Activated T-cell treated with anti-CD3 and anti-CD28 coated beads for 1 hour (primary cell): ENCODE data around the gene DENND1A.
"Not testable (repeated sequence)": the region's sequence is repeated elsewhere in the genome, so short reads cannot be mapped to it uniquely, and the experiment has no call there.

Experiments
- DNase-seq: peaks from one replicate; pipeline ENCODE4 v3.0.0-alpha.2; 2020; ENCODE audit warnings: low read depth

Gene DENND1A

DNA sequence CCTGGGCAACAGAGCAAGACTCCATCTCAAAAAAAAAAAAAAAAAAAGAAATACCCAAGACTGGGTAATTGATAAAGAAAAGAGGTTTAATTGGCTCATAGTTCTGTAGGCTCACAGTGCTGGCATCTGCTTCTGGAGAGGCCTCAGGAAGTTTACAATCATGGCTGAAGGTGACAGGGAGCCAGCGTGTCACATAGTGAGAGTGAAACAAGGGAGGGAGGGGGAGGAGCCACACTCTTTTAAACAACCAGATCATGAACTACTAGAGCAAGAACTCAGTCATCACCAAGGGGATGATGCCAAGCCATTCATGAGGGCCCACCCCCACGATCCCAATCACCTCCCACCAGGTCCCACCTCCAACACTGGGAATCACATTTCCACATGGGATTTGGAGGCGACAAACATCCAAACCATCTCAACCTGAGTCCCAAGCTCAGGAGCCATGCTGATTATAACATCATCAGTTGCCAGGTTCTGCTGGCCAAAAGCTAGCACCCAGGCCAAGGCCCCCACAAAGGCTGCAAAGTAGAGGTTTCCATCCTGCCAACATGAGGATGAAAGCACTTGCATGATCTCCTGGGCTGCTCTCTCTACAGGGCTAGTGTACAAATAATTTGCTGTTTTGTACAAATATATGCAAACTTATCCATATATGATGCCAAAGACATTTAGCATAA lies 15.3 kb downstream of the DENND1A start:
- no peak for DNase-seq

DNA sequence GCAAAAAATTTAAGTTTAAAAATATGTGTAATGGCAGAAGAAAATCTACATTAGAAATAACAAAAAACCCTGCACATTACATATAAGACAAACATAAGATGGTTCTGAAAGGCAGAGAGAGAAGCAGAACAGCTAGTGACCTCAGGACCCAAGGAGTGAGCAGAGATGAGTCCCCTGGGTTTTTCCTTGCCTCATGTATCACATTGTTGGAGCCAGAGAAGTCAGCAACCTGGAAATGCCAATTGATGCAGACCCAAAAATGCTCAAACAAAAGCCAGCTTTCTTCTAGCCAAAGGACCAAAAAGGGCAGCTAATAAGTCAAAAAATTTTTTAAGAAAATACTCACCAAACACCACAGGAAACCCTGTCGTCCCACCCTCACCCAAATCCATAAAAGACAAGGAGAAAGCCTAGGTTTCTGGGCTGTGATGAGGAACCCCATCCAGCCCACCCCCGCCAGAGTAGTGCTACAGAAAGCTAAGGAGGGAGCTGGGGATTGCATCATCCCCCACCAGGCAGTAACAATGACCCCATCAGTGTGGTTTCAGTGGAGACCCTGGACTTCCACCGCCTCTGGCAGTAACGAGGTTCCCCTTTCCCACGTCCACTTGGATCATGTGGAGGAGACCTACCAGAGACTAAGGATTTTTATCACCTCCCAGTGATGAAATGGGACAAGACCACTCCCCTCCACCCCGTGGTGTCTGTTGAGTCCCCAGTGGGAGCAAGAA lies 17.6 kb downstream of the DENND1A start:
- DNase-seq, result no peak

DNA sequence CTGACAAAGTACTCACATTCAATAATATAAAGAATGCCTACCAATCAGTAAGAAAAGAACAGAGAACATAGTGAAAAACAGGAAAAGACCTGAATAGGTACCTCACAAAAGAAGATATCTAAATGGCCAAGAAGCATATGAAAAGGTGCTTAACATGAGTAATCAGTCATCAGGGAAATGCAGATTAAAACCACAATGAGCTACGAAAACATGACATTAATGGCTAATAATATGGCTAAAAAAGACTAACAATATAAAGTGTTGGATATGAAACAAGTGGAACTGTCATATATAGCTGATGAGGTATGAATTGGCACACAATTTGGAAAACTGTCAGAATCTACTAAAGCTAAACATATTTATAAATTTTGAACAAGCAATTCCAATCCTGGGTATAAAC lies 18.9 kb downstream of the DENND1A start:
- DNase-seq, result no peak

DNA sequence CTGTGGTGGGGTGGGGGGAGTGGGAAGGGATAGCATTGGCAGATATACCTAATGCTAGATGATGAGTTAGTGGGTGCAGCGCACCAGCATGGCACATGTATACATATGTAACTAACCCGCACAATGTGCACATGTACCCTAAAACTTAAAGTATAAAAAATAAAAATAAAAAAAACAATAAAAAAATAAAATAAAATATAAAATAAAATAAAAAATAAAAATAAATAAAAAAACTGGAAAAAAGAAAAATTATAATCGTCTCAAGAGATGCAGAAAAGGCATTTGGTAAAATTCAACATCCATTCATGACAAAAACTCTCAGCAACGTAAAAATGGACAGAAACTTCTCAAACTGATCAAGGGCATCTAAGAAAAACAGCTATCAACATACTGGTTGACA lies 20.7 kb downstream of the DENND1A start:
- DNase-seq, result not testable (repeated sequence)

DNA sequence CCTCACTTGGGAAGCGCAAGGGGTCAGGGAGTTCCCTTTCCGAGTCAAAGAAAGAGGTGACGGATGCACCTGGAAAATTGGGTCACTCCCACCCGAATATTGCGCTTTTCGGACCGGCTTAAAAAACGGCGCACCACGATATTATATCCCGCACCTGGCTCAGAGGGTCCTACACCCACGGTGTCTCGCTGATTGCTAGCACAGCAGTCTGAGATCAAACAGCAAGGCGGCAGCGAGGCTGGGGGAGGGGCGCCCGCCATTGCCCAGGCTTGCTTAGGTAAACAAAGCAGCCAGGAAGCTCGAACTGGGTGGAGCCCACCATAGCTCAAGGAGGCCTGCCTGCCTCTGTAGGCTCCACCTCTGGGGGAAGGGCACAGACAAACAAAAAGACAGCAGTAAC lies 26.4 kb downstream of the DENND1A start:
- DNase-seq, result not testable (repeated sequence)

DNA sequence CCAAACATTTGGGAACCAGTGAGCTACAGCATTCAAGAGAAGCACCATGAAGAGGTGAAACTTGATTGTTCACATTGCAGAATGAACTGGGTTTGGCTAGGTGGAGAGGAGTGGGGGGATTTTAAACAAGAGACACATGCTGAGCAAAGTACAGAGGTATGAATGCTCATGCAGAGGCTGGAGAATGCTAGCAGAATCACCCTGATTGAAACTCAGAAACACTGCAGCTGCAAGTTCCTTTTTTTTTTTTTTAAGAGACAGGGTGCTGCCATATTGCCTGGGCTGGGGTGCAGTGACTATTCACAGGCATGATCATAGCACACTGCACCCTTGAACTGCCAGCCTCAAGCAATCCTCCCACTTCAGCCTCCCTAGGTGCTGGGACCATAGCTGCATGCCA lies 35.1 kb downstream of the DENND1A start:
- DNase-seq, result no peak

DNA sequence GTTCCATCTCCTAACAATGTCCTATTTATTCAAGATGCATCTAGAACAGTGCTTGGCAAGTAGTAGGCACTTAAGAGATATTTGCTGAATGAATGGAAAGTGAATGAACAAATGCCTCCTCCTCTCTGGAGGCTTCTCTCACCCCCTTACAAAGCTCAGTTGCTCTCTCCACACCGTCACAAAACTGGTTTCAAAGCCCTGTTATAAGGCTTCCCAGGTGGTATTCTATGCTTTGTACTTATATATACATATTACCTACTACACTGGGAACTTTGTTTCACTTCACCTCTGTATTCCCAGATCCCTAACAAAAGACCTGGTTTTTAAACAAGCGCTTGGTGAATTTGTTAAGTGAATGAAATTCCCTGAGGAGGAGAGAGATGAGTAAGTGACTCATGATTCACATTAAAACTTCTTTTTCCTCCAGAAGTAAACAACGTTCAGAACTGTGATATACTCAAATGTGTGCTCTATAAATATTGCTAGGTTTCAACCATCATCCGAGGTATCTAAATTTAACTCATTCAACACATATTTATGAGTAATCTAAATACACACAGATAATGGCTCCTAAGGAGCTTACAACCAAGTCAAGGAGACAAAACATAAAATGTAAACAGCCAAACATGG lies 36.0 kb downstream of the DENND1A start:
- no peak for DNase-seq

DNA sequence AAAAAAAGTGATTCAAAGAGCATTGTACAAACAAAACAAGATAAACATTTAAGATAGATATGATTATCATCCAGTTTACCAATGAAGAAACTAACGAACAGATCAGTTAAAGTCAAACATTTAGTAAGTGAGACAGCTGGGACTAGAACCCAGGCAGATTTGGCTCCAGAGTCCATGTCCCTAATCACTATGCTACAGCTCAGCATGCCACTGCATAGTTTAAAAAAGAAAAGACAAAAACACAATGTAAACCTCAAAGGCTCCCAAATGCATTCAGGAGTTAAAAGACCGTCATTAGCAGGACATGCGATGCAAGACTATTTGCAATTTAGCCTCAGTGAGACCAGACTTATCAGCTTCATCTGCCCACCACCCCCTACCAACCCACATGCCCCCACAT lies 36.8 kb downstream of the DENND1A start:
- DNase-seq, result no peak

DNA sequence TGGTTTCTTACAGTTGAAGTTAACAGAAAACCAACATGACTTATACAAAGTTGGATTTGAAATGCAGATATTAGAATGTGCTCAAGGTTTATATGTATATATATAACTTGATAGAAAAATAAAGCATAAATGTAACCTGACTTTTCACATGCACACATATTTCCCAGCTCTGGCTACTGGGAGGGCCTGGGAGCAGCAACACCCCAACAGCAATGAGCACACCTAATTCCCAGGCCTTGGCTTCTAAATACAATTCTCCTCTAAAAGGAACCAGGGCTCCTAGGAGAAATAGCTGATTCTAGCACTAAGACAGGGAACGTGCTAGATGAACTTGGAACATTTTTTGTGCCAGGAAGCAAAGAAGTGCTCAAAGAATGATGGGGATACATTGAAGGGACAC lies 42.1 kb downstream of the DENND1A start:
- DNase-seq, result no peak

DNA sequence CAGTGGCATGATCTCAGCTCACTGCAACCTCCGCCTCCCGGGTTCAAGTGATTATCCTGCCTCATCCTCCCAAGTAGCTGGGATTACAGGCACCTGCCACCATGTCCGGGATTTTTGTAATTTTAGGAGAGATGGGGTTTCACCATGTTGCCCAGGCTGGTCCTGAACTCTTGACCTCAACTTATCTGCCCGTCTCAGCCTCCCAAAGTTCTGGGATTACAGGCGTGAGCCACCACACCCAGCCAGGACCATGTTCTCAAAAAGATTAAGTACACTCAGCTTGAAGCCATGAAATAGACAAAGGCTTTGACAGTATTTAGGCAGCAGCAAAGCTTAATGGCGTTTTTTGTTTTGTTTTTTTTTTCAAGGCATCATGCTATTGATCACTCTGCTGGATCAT lies 44.1 kb downstream of the DENND1A start:
- not testable (repeated sequence) for DNase-seq

DNA sequence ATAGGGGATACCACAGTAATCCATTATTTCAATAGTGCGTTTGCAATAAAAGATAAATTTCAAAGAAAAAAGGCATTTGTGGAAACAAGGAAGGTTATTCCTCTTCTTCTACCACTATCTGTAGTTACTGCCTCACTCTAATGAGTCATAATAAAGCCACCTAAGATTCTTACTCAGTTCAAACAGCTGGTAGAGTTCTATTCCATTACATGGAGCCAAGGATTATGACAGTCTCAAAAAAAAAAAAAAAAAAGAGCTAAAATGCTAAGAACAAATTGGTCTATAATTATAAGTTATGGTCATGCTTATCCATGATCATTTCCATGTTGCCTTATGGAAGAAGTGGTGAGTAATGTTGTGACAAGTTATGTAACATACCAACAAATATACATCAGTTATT lies 46.3 kb downstream of the DENND1A start:
- DNase-seq, result no peak

DNA sequence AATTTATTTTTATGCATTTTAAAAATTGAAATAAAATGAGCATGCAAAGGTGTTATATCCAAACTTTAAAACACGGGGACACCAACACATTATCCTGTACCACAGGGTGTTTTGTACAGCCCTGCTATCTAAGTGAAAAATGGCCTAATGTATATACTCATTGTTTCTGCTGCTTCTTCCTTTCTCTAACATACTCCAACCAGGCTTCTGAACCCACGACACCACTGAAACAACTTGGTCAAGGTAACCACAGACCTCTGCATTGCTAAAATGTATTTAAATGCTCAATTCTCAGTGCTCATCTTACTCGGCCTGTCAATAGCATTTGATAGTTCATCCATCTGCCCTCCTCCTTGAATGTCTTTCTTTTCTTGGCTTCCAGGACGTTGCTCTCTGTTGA lies 48.3 kb downstream of the DENND1A start:
- no peak for DNase-seq

DNA sequence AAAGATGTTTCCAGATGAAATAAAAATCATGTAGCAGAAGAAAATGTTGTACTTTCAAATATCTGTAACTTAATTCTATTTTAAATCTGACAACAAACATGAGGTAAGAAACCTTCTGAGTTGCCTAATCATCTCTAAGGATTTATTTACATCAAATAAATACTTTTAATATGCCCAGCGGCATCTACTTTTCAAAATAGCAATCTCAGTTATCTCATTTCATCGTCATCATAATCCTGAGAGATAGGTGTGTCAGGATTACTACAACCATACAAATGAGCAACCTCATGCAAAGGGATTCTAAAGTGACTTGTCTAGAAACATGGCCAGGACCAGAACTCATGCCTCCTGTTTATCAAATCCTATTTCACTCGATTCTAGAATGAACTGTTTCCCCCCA lies 49.5 kb downstream of the DENND1A start:
- DNase-seq, result no peak

DNA sequence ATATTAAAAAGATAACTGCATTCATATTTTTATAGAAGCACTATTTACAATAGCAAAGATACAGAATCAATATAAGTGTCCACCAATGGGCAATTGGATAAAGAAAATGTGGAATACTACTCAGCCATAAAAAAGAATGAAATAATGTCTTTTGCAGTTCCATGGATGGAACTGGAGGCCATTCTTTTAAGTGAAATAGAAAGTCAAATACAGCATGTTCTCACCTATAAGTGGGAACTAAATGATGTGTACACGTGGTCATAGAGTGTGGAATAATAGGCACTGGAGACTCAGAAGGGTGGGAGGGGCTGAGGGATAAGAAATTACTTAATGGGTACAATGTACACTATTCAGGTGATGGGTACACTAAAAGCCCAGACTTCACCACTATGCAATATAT lies 53.2 kb downstream of the DENND1A start:
- DNase-seq, result no peak

DNA sequence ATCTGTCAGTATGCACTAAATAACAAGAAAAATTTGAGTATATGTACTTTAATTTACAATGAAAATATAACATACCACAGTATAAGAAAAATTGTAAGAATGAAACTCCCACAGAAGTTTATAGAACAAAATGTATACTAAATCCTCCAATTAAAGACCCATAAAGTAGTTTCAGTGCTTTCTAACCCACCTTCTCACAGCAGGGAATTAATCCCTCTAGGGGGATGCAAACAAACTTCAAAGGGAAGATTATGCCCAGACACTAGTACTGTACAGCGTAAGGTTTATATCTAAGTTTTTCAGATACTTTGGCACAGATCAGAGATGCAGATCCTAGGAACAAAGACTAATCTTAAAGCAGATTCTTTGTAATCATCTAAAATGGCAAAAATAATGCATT lies 57.2 kb downstream of the DENND1A start:
- DNase-seq, result no peak

DNA sequence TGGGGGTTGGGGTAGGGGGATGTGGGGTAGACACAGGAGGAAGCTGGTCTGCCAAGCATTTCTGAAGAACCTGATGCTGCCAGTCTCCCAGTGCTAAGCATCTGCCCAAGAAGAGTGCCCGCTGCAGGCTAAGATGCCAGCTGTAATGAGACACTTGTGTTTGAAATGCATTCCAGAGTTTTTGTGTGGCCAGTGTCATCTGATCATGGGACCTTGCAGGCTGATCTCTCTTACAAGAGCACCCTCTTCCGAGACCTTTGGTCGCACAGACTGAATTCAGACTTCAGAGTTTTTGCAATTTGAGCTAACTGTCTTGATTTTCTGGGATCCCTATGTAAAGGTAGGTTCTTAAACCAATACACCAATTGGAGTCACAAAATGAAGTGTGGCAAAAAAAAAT lies 58.1 kb downstream of the DENND1A start:
- no peak for DNase-seq

DNA sequence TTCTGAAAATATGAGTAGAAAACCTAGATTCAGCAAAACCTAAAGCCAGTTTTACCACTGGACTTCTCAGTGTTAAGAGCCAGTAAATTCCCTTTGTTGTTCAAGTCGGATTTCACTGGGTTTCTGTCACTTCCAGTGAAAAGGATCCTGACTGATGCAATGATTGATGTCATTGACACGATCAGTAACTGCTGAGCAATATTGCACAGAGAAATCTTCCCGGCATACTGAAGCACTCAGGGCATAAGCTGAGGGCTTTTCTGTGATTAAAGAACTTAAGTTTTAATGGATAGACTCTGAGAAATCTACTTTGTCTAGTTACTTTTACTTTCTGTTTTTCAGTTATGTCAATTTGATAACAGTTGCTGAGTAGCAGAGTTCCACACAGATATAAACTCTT lies 61.9 kb downstream of the DENND1A start:
- no peak for DNase-seq

DNA sequence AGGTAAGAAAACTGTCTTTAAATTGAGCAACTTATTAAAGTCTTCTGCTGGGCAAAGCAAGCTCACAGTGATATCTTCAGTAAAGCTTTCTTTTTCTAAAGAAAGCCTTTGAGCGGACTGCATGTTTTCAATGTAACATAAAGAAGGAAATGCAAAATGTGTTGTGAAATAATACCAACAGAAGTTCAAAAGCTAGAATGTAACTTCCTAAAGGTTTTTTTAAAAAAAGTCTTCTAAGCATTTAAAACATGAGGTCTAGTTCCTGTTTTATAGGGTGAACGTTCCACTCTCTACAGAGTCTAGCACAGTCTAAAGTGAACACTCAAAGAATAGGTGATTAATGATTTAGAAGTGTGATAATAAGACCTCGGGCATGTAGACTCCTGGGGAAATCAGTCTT lies 62.9 kb downstream of the DENND1A start:
- DNase-seq, result no peak

DNA sequence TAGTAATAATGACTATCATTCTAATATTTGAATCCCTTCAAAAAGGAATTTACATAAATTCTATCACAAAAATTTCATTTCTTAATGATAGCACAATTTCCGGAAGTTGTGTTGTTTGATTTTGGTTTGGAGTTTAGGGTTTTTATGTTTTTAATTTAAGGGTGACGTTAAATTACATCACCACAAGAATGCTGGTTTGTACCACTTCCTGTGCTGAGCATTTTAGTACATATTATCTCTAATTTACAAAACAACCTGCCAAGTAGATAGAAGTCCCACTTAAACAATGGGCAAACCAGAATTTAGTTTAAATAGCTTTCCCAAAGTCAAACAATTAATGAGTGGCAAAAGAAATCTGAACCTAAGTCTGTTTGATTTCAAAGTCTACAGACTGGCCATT lies 63.4 kb downstream of the DENND1A start:
- no peak for DNase-seq

DNA sequence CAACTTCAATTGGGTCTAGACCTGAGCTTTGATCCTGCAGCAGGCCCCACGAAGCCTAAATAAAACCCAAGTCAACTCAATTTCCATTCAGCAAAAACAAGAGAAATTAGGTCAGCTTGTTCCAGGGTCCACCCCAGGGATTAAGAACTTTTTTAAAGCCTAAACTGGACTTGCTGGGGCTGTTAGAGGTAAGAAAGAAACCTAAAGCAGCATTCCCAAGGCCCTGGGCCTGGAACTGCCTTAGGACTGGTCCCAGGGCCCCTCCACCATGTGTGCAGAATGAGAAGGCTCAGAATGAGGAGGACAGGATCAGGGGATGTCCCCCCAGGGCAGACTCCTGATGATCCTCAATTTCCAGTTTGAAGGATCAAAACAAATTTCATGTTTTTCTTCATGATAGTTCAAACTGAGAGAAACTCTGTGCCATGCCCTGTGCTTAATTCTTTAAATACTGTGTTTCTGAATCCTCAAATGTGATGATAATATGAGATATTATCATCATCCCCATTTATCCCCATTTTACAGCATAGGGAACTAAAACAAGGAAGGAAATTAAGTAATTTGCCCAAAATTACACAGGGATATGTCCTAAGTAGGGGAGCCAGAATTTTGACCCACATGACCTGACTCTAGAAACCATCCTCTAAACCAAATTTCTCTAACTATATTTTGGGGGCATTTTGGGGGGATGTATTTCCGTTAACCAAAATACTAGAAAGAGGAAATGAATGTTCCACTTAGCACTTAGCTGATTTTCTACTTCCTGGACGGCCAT lies 64.5 kb downstream of the DENND1A start:
- DNase-seq, result no peak

DNA sequence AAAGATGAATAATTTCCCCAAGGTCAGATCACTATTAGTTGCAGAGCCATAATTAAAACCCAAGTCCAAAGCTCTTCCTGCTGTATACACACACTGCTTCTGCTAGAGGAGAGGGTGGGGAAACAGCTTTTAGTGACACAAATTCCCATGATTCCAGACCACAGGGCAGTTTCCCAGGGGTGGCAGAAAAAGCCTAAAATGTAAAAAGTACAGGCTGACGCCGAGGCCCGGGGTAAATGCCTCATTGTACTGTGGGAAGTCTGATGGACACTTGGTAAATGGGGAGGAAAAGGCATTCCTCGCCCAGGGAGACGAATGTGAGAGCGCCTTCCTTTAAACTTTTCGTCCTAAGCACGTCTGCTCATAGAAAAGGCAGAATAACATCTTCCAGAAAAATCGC lies 65.7 kb downstream of the DENND1A start:
- no peak for DNase-seq

DNA sequence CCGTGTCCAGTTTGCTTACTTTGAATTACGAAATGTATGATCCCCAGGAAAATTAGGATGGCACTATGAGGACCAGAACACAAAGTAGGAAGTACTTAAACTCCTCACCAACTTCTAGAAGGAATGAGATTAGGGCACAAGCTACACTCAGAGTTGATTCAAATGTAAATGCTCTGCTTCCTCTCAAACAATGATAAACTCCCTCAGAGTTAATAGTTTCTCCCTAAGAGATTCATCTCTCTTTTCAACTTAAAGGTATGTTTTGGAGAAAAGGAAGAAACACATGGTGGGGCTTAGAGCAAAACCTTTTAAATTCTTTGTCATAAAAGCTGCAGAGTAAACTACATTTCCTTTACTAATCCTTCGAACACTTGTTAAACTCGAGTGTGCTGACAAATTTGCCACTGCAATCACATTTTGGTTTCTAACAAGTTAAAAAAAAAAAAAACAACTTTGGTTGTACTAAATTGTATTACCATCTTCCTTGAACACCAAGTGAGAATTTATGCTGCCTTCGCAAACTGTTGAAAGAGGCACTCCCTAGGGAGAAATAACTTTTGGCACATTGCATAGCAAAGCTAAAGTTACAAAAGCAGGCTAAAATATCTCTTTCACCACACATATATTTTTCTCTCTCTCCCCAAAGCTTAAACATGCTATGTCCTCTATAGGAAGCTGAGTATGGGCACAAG lies 66.6 kb downstream of the DENND1A start:
- DNase-seq, result no peak
